ENCODE data around the gene TAF6. TPM values are rescaled to one million over a fixed set of nuclear protein-coding genes. Genes with fewer than 3 reads are reported as not detected.

The TAF6 gene
- total and polyA plus RNA-seq, 9 of the 15 experiments (the other 6 are each of a cell fraction or from before 2014, with no cell fraction given), result 0.78 to 78.7 (median 21.3) TPM

- TF ChIP-seq MITF (IDR thresholded peaks at IDR 0.05) (no peak), CHAMP1 (IDR thresholded peaks at IDR 0.05) (no peak), ZNF274 (IDR thresholded peaks at IDR 0.05; ENCODE audit: borderline replicate concordance, low read depth, low read length) (no peak), MEF2D (tag; conservative IDR thresholded peaks at IDR 0.05; ENCODE audit: low read depth) (no peak), ZNF592 (IDR thresholded peaks at IDR 0.05) (peak; percentile 18), SETDB1 (IDR thresholded peaks at IDR 0.05; ENCODE audit: low read length) (no peak), RBM34 (IDR thresholded peaks at IDR 0.05; ENCODE audit: borderline replicate concordance, insufficient read depth, low read length) (no peak), ATF7 (IDR thresholded peaks at IDR 0.05) (peak; percentile 96), BRF1 (IDR thresholded peaks at IDR 0.05; ENCODE audit: borderline replicate concordance, extremely low read depth, insufficient read length) (no peak), CC2D1A (IDR thresholded peaks at IDR 0.05) (no peak), THRAP3 (IDR thresholded peaks at IDR 0.05; ENCODE audit: borderline replicate concordance) (no peak), ZNF165 (CRISPR knock-in tag; IDR thresholded peaks at IDR 0.05; ENCODE audit: borderline replicate concordance) (no peak), E2F5 (CRISPR knock-in tag; IDR thresholded peaks at IDR 0.05) (no peak), TEAD4 (IDR thresholded peaks at IDR 0.05; ENCODE audit: low read length) (no peak; the same call in 1 of the 2 replicates), TEAD4 (CRISPR knock-in tag; IDR thresholded peaks at IDR 0.05; ENCODE audit: borderline replicate concordance) (no peak), SMC3 (conservative IDR thresholded peaks at IDR 0.05; ENCODE audit: insufficient read depth, low read depth, low read length) (no peak), ZC3H8 (IDR thresholded peaks at IDR 0.05) (no peak), GATA2 (CRISPR knock-in tag; IDR thresholded peaks at IDR 0.05) (no peak), ETV6 (IDR thresholded peaks at IDR 0.05; ENCODE audit: borderline replicate concordance in 1 of 2, low read depth in 2 of 2, low read length in 1 of 2) (no peak), ETV6 (CRISPR knock-in tag; IDR thresholded peaks at IDR 0.05; ENCODE audit: borderline replicate concordance) (no peak)
Measured at GRCh38 chr7:100157334-100158228, 38.4 kb upstream of the TAF6 start (continued).

All from K562 (cell line).